ENCODE data around the gene GPR146.

Gene GPR146

GRCh38 chr7:1019255-1019785, 25.0 kb upstream of the GPR146 start:
- no peak for TF ChIP-seq CTCF (conservative IDR thresholded peaks at IDR 0.05; ENCODE audit: low read depth, low read length)
- no peak overlapping the region for H3K4me3 ChIP-seq (ENCODE audit: low read length)
- no peak for DNase-seq (ENCODE audit: low read depth)

- TF ChIP-seq CTCF (conservative IDR thresholded peaks at IDR 0.05; ENCODE audit: low read depth, low read length) = no peak
- DNase-seq (ENCODE audit: low read depth) = no peak
- H3K4me3 ChIP-seq (ENCODE audit: low read length) = no peak overlapping the region
These were observed 24.3 kb upstream of the GPR146 start for GRCh38 chr7:1019789-1020610.

GRCh38 chr7:1020849-1021251, 23.5 kb upstream of the GPR146 start:
- peak; percentile 32 for TF ChIP-seq CTCF (conservative IDR thresholded peaks at IDR 0.05; ENCODE audit: low read depth, low read length)

GRCh38 chr7:1021366-1021765, 23.0 kb upstream of the GPR146 start:
- no peak overlapping the region for H3K4me3 ChIP-seq (ENCODE audit: low read length)
- DNase-seq (ENCODE audit: low read depth) = no peak
- TF ChIP-seq CTCF (conservative IDR thresholded peaks at IDR 0.05; ENCODE audit: low read depth, low read length) = no peak

More at GRCh38 chr7:1020849-1021251, 23.5 kb upstream of the GPR146 start:
- DNase-seq (ENCODE audit: low read depth) = no peak
- no peak overlapping the region for H3K4me3 ChIP-seq (ENCODE audit: low read length)

- H3K4me3 ChIP-seq (ENCODE audit: low read length) = no peak overlapping the region
- no peak for TF ChIP-seq CTCF (conservative IDR thresholded peaks at IDR 0.05; ENCODE audit: low read depth, low read length)
- DNase-seq (ENCODE audit: low read depth) = no peak
These were observed 22.4 kb upstream of the GPR146 start for GRCh38 chr7:1021931-1022330.

- DNase-seq (ENCODE audit: low read depth) = no peak
- no peak overlapping the region for H3K4me3 ChIP-seq (ENCODE audit: low read length)
- no peak for TF ChIP-seq CTCF (conservative IDR thresholded peaks at IDR 0.05; ENCODE audit: low read depth, low read length)
These were observed 22.0 kb upstream of the GPR146 start for GRCh38 chr7:1022356-1022755.

Data from retinal pigment epithelial cell (primary cell).